DMS153 (cell line): Measurements from ENCODE around the gene TECPR2.
A peak's percentile ranks its signal among the peaks of the same experiment; 100 is the strongest.
"Not testable (repeated sequence)": the region's sequence is repeated elsewhere in the genome, so short reads cannot be mapped to it uniquely, and the experiment has no call there.

ENCODE experiments used
- DNase-seq: peaks from one replicate; lab custom pipeline; 2025; lab: John Stamatoyannopoulos, UW

Gene TECPR2

GRCh38 chr14:102509746-102510615, 147.2 kb downstream of the TECPR2 start, which contains the start of gene ANKRD9:
Gene ANKRD9 (minus strand): TSS chr14:102509776. CDS start chr14:102507889, 1,887 bp downstream.
- peak; percentile 47 for DNase-seq

- no peak for DNase-seq
Measured at GRCh38 chr14:102510616-102511520, 148.1 kb downstream of the TECPR2 start.

GRCh38 chr14:102511538-102511937, 148.8 kb downstream of the TECPR2 start:
- no peak for DNase-seq

- DNase-seq: no peak
Measured at GRCh38 chr14:102512793-102513300, 150.1 kb downstream of the TECPR2 start.

GRCh38 chr14:102513899-102514772, 151.4 kb downstream of the TECPR2 start:
- DNase-seq: no peak

GRCh38 chr14:102514987-102515733, 152.4 kb downstream of the TECPR2 start:
- no peak for DNase-seq

GRCh38 chr14:102516531-102517391, 154.0 kb downstream of the TECPR2 start:
- DNase-seq: no peak

- no peak for DNase-seq
Measured at GRCh38 chr14:102517392-102518062, 154.8 kb downstream of the TECPR2 start.

- no peak for DNase-seq
Measured at GRCh38 chr14:102518063-102518648, 155.4 kb downstream of the TECPR2 start.

- DNase-seq: not testable (repeated sequence)
Measured at GRCh38 chr14:102519709-102520108, 157.0 kb downstream of the TECPR2 start.

- DNase-seq: no peak
Measured at GRCh38 chr14:102523200-102523568, 160.4 kb downstream of the TECPR2 start.

- DNase-seq: no peak
Measured at GRCh38 chr14:102523569-102524450, 161.1 kb downstream of the TECPR2 start.

GRCh38 chr14:102524451-102525218, 161.9 kb downstream of the TECPR2 start:
- DNase-seq: peak; percentile 91

- DNase-seq: peak; percentile 21
Measured at GRCh38 chr14:102525219-102525928, 162.6 kb downstream of the TECPR2 start.

- no peak for DNase-seq
Measured at GRCh38 chr14:102525929-102526497, 163.3 kb downstream of the TECPR2 start.
